ENCODE data around the gene SIK3. TPM values are rescaled to one million over a fixed set of nuclear protein-coding genes. Genes with fewer than 3 reads are reported as not detected.

SIK3 gene
- polyA plus RNA-seq, 1 experiment: 9.0 TPM

DNA sequence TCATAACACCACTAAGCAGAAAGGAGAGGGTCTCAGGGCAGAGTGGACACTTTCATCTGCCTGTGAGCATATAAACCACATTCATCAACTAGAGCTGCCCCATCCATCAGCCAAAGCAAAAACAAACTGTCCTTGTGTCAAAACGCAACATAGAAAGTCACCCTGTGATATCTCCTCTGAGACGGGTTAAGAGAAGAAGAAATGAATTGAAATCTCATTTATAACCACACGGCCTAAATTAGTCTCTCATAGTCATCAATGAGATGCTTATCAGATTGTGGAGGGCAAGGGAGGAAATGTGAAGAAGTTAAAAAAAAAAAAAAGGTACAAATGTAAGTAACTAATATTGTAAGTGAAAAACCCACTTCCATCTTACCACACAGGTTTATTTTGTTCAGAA is 75.7 kb downstream of the SIK3 start:
- Histone ChIP-seq H3K27me3 (ENCODE audit: control insufficient read depth, insufficient read depth, low read length) (no peaks in the 10 kb centered on the region), H3K27ac (ENCODE audit: low read depth, low read length) (no peak overlapping the region), H3K4me3 (ENCODE audit: low read depth, low read length) (no peak overlapping the region), H3K9me3 (ENCODE audit: control insufficient read depth, insufficient read depth, low read length) (no peaks in the 10 kb centered on the region)
- POLR2A ChIA-PET: no interaction called here
- DNase-seq (ENCODE audit: low read depth, low spot score): no peak
- TF ChIP-seq, protein P1, sequence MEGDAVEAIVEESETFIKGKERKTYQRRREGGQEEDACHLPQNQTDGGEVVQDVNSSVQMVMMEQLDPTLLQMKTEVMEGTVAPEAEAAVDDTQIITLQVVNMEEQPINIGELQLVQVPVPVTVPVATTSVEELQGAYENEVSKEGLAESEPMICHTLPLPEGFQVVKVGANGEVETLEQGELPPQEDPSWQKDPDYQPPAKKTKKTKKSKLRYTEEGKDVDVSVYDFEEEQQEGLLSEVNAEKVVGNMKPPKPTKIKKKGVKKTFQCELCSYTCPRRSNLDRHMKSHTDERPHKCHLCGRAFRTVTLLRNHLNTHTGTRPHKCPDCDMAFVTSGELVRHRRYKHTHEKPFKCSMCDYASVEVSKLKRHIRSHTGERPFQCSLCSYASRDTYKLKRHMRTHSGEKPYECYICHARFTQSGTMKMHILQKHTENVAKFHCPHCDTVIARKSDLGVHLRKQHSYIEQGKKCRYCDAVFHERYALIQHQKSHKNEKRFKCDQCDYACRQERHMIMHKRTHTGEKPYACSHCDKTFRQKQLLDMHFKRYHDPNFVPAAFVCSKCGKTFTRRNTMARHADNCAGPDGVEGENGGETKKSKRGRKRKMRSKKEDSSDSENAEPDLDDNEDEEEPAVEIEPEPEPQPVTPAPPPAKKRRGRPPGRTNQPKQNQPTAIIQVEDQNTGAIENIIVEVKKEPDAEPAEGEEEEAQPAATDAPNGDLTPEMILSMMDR (IDR thresholded peaks at IDR 0.05; ENCODE audit: low read depth, low read length): no peak
- CTCF ChIA-PET: no interaction called here

DNA sequence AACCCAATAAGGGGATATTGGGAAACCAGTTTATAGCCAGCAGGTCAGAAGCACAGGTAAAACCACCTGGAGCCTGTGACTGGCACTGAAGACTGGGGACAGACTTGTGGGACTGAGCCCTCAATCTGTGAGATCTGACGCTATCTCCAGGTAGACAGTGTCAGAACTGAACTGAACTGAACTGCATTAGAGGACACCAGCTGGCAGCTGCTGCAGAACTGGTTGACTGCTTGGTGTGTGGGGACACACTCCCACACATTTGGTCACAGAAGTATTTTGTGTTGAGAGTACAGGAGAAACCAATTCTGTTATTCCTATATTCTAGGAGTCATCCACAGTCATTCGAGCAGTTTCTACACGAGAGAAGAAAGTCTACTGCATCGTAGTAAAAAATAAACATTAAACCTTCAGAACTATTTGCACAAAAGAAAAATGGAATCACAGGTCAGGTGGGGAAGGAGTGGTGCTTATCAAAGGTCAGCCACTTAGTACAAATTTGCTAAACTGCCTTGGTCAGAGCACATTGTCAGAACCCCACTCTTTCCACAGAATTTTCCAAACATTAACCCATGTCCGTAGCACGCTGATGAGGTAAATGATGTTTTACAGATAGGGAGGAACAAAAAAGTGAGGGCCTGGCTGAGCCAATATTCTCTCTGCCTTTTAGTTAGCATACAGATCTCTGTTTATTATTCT is 77.2 kb downstream of the SIK3 start:
- no peaks in the 10 kb centered on the region for H3K9me3 ChIP-seq (ENCODE audit: control insufficient read depth, insufficient read depth, low read length)
- H3K27ac ChIP-seq (ENCODE audit: low read depth, low read length): no peak overlapping the region
- ChIA-PET POLR2A (no interaction called here), CTCF (interaction anchor here (0.8 kb wide), 1 partner anchor 142 kb away, joined by 3 read pairs; no protein-coding TSS in a partner anchor)
- no peaks in the 10 kb centered on the region for H3K27me3 ChIP-seq (ENCODE audit: control insufficient read depth, insufficient read depth, low read length)
- H3K4me3 ChIP-seq (ENCODE audit: low read depth, low read length): no peak overlapping the region
- no peak for DNase-seq (ENCODE audit: low read depth, low spot score)
- TF ChIP-seq, protein P1 (IDR thresholded peaks at IDR 0.05; ENCODE audit: low read depth, low read length): no peak

DNA sequence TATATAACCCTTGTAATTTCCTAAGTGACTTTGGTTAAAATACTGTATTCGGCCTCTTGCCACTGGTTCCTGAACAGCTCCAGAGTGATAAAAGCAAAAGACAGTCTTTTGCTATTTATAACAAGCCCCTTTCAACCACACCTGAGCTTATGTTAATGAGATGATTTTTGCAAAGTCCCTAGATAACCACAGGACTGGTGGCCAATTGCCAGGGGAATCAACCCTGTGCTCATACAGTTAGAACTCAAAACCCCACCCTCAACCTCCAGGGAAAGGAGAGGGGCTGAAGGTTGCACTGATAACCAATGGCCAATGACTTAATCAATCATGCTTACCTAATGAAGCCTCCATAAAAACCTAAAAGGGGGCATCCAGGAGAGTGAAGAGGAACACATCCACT is 77.9 kb downstream of the SIK3 start:
- Histone ChIP-seq H3K9me3 (ENCODE audit: control insufficient read depth, insufficient read depth, low read length) (no peaks in the 10 kb centered on the region), H3K4me3 (ENCODE audit: low read depth, low read length) (no peak overlapping the region), H3K27ac (ENCODE audit: low read depth, low read length) (no peak overlapping the region), H3K27me3 (ENCODE audit: control insufficient read depth, insufficient read depth, low read length) (no peaks in the 10 kb centered on the region)
- CTCF ChIA-PET: interaction anchor here (1.9 kb wide), 1 partner anchor 229 kb away, joined by 4 read pairs; the partner anchor contains the start of gene APOA5
- POLR2A ChIA-PET: no interaction called here
- no peak for DNase-seq (ENCODE audit: low read depth, low spot score)
- TF ChIP-seq, protein P1 (IDR thresholded peaks at IDR 0.05; ENCODE audit: low read depth, low read length): no peak

DNA sequence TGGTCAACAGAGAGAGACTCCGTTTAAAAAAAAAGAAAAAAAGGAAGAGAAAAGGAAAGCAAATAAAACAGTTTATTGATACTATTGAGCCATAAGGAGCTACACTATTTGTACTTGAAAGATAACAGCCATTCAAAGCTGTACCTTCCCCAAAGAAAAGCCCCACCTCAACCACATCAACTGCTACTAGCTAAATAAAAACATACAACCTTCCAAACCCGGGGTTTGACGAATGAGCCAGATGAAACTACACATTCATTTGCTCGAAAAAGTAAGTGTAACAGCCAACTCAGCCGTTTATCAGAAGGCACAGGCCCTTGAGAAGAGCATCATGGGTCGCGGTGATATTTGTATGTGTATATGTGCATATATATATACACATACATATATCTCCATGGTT is 78.4 kb downstream of the SIK3 start:
- CTCF ChIA-PET: interaction anchor here (1.9 kb wide), 1 partner anchor 229 kb away, joined by 4 read pairs; the partner anchor contains the start of gene APOA5
- TF ChIP-seq, protein P1 (IDR thresholded peaks at IDR 0.05; ENCODE audit: low read depth, low read length): no peak
- POLR2A ChIA-PET: no interaction called here
- Histone ChIP-seq H3K27ac (ENCODE audit: low read depth, low read length) (no peak overlapping the region), H3K9me3 (ENCODE audit: control insufficient read depth, insufficient read depth, low read length) (no peaks in the 10 kb centered on the region), H3K27me3 (ENCODE audit: control insufficient read depth, insufficient read depth, low read length) (no peaks in the 10 kb centered on the region), H3K4me3 (ENCODE audit: low read depth, low read length) (no peak overlapping the region)
- no peak for DNase-seq (ENCODE audit: low read depth, low spot score)

DNA sequence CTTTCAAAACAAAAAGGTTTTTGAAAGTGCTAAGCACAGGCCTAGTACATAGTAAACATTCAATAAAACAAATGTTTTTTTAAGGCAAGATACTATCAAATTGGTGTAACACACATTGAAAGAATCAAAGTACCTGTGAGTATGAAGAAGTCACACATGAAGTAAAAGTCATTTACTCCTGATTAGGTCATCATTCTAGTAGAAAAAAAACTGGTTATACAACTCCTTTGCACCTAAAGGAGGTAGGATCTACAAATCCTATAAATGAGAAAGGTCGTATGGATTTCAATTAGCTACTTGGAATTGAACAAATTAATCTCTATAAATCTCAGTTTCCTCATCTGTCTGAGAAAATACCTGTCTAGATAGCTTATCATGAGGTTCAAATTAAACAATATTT is 80.8 kb downstream of the SIK3 start:
- H3K27ac ChIP-seq (ENCODE audit: low read depth, low read length): no peak overlapping the region
- H3K9me3 ChIP-seq (ENCODE audit: control insufficient read depth, insufficient read depth, low read length): no peaks in the 10 kb centered on the region
- TF ChIP-seq, protein P1 (IDR thresholded peaks at IDR 0.05; ENCODE audit: low read depth, low read length): no peak
- no peak for DNase-seq (ENCODE audit: low read depth, low spot score)
- CTCF ChIA-PET: no interaction called here
- POLR2A ChIA-PET: no interaction called here
- H3K4me3 ChIP-seq (ENCODE audit: low read depth, low read length): no peak overlapping the region
- no peaks in the 10 kb centered on the region for H3K27me3 ChIP-seq (ENCODE audit: control insufficient read depth, insufficient read depth, low read length)
